SIG-M5 (cell line): ENCODE measurements around the gene COMT.

Source experiments
- DNase-seq: peaks from one replicate; lab custom pipeline; 2025; lab: John Stamatoyannopoulos, UW

COMT gene

GRCh38 chr22:19970031-19970478 is 28.5 kb downstream of the COMT start:
- no peak for DNase-seq

GRCh38 chr22:19970479-19971275 is 29.1 kb downstream of the COMT start:
- no peak for DNase-seq

GRCh38 chr22:19971276-19972124 is 29.9 kb downstream of the COMT start:
- no peak for DNase-seq

- no peak for DNase-seq
Measured at GRCh38 chr22:19972251-19972650, 30.7 kb downstream of the COMT start.

GRCh38 chr22:19972652-19973550 is 31.3 kb downstream of the COMT start:
- DNase-seq: no peak

- DNase-seq: no peak
Measured at GRCh38 chr22:19973551-19974267, 32.1 kb downstream of the COMT start.

- DNase-seq: no peak
Measured at GRCh38 chr22:19974268-19974861, 32.8 kb downstream of the COMT start.

GRCh38 chr22:19974935-19975706 is 33.5 kb downstream of the COMT start:
- DNase-seq: no peak

- no peak for DNase-seq
Measured at GRCh38 chr22:19975707-19976035, 34.1 kb downstream of the COMT start.

GRCh38 chr22:19976671-19977070 is 35.1 kb downstream of the COMT start:
- no peak for DNase-seq

- no peak for DNase-seq
Measured at GRCh38 chr22:19977296-19978243, 36.0 kb downstream of the COMT start.

- DNase-seq: no peak
Measured at GRCh38 chr22:19978748-19979147, 37.2 kb downstream of the COMT start.

GRCh38 chr22:19979712-19980493 is 38.3 kb downstream of the COMT start:
- DNase-seq: no peak

GRCh38 chr22:19980766-19981165 is 39.2 kb downstream of the COMT start:
- DNase-seq: no peak

- no peak for DNase-seq
Measured at GRCh38 chr22:19981171-19981960, 39.8 kb downstream of the COMT start.

- no peak for DNase-seq
Measured at GRCh38 chr22:19981961-19982920, 40.7 kb downstream of the COMT start.
